GM23338 (cell line): ENCODE measurements around the gene EID1. TPM values are rescaled to one million over a fixed set of nuclear protein-coding genes. Genes with fewer than 3 reads are reported as not detected.
A peak's percentile ranks its signal among the peaks of the same experiment; 100 is the strongest.

ENCODE experiments used
- ATAC-seq: fragments of 200-7000 bp; cut with Tn5 transposase; 3 replicates; pipeline ENCODE4 v1.9.1; 2020
- DNase-seq: peaks from one replicate; pipeline ENCODE4 v3.0.0-alpha.2; 2015; ENCODE audit warnings: low spot score
- H2AFZ ChIP-seq: fragments of 200-600 bp; sonication (generic); 2 replicates; pipeline ENCODE4 v1.8.0; 2016; ENCODE audit warnings: antibody characterized with exemption, mild to moderate bottlenecking, moderate library complexity
- H3F3A ChIP-seq: fragments of 200-600 bp; sonication (generic); replicated peaks from 2 replicates; pipeline ENCODE4 v1.8.0; 2017; ENCODE audit warnings: antibody characterized with exemption, mixed run types, low read depth
- H3K27ac ChIP-seq: fragments of 200-600 bp; sonication (generic); 2 replicates; pipeline ENCODE4 v1.6.1; 2016; ENCODE audit warnings: low read depth
- H3K27me3 ChIP-seq: fragments of 200-600 bp; sonication (generic); 2 replicates; pipeline ENCODE4 v1.8.0; 2016; ENCODE audit warnings: mild to moderate bottlenecking, mixed run types, moderate library complexity; ENCODE audit not compliant: insufficient read depth
- H3K36me3 ChIP-seq: fragments of 200-600 bp; sonication (generic); 2 replicates; pipeline ENCODE4 v1.8.0; 2016; ENCODE audit warnings: mild to moderate bottlenecking; ENCODE audit not compliant: insufficient read depth
- H3K4me1 ChIP-seq: fragments of 200-600 bp; sonication (generic); 2 replicates; pipeline ENCODE4 v1.8.0; 2016; ENCODE audit warnings: mild to moderate bottlenecking, moderate library complexity; ENCODE audit not compliant: insufficient read depth
- H3K4me2 ChIP-seq: fragments of 200-600 bp; sonication (generic); 2 replicates; pipeline ENCODE4 v1.7.1; 2017; ENCODE audit warnings: mixed run types
- H3K4me3 ChIP-seq: fragments of 200-600 bp; sonication (generic); 2 replicates; pipeline ENCODE4 v1.6.1; 2016; ENCODE audit warnings: mixed run types
- H3K79me2 ChIP-seq: fragments of 200-600 bp; sonication (generic); replicated peaks from 2 replicates; pipeline ENCODE4 v1.8.0; 2017; ENCODE audit warnings: mild to moderate bottlenecking; ENCODE audit not compliant: insufficient read depth
- H3K9me2 ChIP-seq: fragments of 200-600 bp; sonication (generic); 2 replicates; pipeline ENCODE4 v1.8.0; 2017; ENCODE audit not compliant: insufficient read depth
- H4K20me1 ChIP-seq: fragments of 200-600 bp; sonication (generic); replicated peaks from 2 replicates; pipeline ENCODE4 v1.8.0; 2017; ENCODE audit warnings: mild to moderate bottlenecking; ENCODE audit not compliant: insufficient read depth
- H3K27ac Mint-ChIP-seq: 2 replicates; pipeline ENCODE4 v1.8.0; 2020; ENCODE audit warnings: inconsistent platforms, mild to moderate bottlenecking, moderate library complexity, mixed read lengths
- H3K27me3 Mint-ChIP-seq: 3 replicates; pipeline ENCODE4 v1.8.0; 2022; ENCODE audit warnings: low read depth, mild to moderate bottlenecking, moderate library complexity, mixed read lengths, inconsistent platforms; ENCODE audit not compliant: insufficient read depth, poor library complexity
- H3K36me3 Mint-ChIP-seq: 3 replicates; pipeline ENCODE4 v1.8.0; 2021; ENCODE audit warnings: low read depth, mild to moderate bottlenecking, inconsistent platforms, moderate library complexity, mixed read lengths
- H3K4me1 Mint-ChIP-seq: 3 replicates; pipeline ENCODE4 v1.8.0; 2020; ENCODE audit warnings: mild to moderate bottlenecking, inconsistent platforms, mixed read lengths
- H3K4me3 Mint-ChIP-seq: 3 replicates; pipeline ENCODE4 v1.8.0; 2021; ENCODE audit warnings: moderate library complexity, mild to moderate bottlenecking, inconsistent platforms, mixed read lengths
- H3K9me3 Mint-ChIP-seq: 3 replicates; pipeline ENCODE4 v1.8.0; 2020; ENCODE audit warnings: moderate library complexity, mild to moderate bottlenecking, inconsistent platforms, mixed read lengths
- CREB1 ChIP-seq: fragments of 250-450 bp; sonication (Bioruptor Pico); IDR thresholded peaks from 2 replicates; pipeline ENCODE4 v1.5.0; 2020; ENCODE audit warnings: low read depth, mild to moderate bottlenecking, moderate library complexity
- JUNB ChIP-seq: IDR thresholded peaks from one replicate; pipeline ENCODE4 v1.6.1; 2016; ENCODE audit warnings: antibody characterized with exemption; ENCODE audit not compliant: unreplicated experiment
- NANOG ChIP-seq: IDR thresholded peaks from 2 replicates; pipeline ENCODE4 v1.6.1; 2016; ENCODE audit warnings: antibody characterized with exemption, borderline replicate concordance
- POLR2AphosphoS5 ChIP-seq: IDR thresholded peaks from 2 replicates; pipeline ENCODE4 v1.6.1; 2016; ENCODE audit warnings: antibody characterized with exemption, low read depth
- ZNF114 ChIP-seq: fragments of 250-450 bp; sonication (Bioruptor Pico); IDR thresholded peaks from 2 replicates; pipeline ENCODE4 v1.5.0; 2020; ENCODE audit warnings: mild to moderate bottlenecking, moderate library complexity
- polyA plus RNA-seq: library from polyadenylated mRNA; unstranded; fragments of >200 nt; fragmentation: Nextera tagmentation; extraction: Ambion mirVana; gene quantifications from 2 replicates; pipeline ENCODE4 v1.2.1, GENCODE V29; 2016
- total RNA-seq: library from RNA; depleted of rRNA; stranded (reverse); fragments of >200 nt; shearing (Covaris generic); gene quantifications from 2 replicates; pipeline ENCODE4 v1.2.3, GENCODE V29; 2014
- TF ChIP-seq, protein P1 (sequence below): fragments of 250-450 bp; sonication (Bioruptor Pico); IDR thresholded peaks from 2 replicates; pipeline ENCODE4 v1.5.0; 2020; ENCODE audit warnings: mild to moderate bottlenecking, moderate library complexity

EID1 gene
- total and polyA plus RNA-seq, 2 experiments from 2014 or later, result 113 to 324 TPM

DNA sequence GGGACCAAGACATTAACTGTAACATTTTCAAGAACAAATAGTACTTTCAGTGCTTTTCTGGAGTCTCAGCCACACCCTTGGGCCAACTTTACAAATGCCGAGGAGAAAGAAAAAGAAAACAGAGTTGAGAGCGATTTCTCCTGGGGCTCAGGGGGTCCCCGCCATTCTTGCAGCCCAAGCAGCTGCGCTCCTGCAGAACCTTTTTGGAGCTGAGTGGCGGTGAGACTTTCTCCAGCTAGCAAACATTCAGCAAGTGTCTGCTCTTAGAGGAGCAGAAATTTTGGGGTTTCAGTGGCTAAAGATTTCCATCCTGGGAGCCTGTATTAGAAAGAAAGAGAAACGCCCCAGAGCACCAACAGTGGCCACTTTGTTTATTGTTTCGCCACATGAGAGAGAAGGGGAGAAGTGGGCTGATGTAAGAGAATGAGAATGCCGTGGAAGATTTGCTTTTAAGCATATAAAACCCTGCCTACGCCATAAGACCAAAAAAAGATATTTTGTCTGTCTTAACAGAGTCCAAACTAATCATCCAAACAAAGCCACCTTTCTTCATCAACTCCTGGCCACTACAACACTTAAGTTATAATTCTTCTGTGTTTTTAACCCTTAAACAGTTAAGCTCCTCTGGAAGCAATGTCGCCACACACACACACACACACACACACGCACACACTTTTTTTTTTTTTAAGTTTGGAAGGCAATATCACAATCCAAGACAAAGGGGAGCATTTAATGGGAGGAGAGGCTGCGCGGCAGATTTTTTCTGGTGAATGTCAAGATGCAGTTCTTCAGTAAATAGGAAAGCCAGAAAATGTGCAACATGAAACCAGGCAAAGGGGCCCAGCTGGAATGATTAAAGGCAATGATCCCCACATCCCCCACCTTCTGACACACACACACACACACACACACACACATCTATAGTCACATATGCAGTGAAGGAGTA lies 19.2 kb downstream of the EID1 start:
- Histone ChIP-seq H3K27me3 (no peaks in the 10 kb centered on the region), H3K4me3 (no peak overlapping the region), H4K20me1 (no peaks in the 10 kb centered on the region), H2AFZ (peak overlapping the region; percentile 90), H3K4me1 (peaks cover 12% of the 10 kb centered on the region), H3K4me2 (peak overlapping the region; percentile 20; the same call in 1 of the 2 replicates), H3K9me2 (no peaks in the 10 kb centered on the region), H3K36me3 (no peaks in the 10 kb centered on the region), H3K79me2 (no peaks in the 10 kb centered on the region), H3F3A (no peaks in the 10 kb centered on the region), H3K27ac (0 out of 2 replicates have a peak overlapping the region, but pooled peaks have one; percentile 28)
- Mint-ChIP-seq H3K4me3 (peak overlapping the region; percentile 24; the same call in 1 of the 3 replicates), H3K27ac (peak overlapping the region; percentile 90), H3K4me1 (peaks cover 18% of the 10 kb centered on the region), H3K36me3 (no peaks in the 10 kb centered on the region), H3K9me3 (no peaks in the 10 kb centered on the region), H3K27me3 (peaks cover 2% of the 10 kb centered on the region)
- ATAC-seq (peak; percentile 78), DNase-seq (peak; percentile 52)
- no peak for TF ChIP-seq CREB1
- TF ChIP-seq POLR2AphosphoS5, result no peak
- TF ChIP-seq, protein P1, sequence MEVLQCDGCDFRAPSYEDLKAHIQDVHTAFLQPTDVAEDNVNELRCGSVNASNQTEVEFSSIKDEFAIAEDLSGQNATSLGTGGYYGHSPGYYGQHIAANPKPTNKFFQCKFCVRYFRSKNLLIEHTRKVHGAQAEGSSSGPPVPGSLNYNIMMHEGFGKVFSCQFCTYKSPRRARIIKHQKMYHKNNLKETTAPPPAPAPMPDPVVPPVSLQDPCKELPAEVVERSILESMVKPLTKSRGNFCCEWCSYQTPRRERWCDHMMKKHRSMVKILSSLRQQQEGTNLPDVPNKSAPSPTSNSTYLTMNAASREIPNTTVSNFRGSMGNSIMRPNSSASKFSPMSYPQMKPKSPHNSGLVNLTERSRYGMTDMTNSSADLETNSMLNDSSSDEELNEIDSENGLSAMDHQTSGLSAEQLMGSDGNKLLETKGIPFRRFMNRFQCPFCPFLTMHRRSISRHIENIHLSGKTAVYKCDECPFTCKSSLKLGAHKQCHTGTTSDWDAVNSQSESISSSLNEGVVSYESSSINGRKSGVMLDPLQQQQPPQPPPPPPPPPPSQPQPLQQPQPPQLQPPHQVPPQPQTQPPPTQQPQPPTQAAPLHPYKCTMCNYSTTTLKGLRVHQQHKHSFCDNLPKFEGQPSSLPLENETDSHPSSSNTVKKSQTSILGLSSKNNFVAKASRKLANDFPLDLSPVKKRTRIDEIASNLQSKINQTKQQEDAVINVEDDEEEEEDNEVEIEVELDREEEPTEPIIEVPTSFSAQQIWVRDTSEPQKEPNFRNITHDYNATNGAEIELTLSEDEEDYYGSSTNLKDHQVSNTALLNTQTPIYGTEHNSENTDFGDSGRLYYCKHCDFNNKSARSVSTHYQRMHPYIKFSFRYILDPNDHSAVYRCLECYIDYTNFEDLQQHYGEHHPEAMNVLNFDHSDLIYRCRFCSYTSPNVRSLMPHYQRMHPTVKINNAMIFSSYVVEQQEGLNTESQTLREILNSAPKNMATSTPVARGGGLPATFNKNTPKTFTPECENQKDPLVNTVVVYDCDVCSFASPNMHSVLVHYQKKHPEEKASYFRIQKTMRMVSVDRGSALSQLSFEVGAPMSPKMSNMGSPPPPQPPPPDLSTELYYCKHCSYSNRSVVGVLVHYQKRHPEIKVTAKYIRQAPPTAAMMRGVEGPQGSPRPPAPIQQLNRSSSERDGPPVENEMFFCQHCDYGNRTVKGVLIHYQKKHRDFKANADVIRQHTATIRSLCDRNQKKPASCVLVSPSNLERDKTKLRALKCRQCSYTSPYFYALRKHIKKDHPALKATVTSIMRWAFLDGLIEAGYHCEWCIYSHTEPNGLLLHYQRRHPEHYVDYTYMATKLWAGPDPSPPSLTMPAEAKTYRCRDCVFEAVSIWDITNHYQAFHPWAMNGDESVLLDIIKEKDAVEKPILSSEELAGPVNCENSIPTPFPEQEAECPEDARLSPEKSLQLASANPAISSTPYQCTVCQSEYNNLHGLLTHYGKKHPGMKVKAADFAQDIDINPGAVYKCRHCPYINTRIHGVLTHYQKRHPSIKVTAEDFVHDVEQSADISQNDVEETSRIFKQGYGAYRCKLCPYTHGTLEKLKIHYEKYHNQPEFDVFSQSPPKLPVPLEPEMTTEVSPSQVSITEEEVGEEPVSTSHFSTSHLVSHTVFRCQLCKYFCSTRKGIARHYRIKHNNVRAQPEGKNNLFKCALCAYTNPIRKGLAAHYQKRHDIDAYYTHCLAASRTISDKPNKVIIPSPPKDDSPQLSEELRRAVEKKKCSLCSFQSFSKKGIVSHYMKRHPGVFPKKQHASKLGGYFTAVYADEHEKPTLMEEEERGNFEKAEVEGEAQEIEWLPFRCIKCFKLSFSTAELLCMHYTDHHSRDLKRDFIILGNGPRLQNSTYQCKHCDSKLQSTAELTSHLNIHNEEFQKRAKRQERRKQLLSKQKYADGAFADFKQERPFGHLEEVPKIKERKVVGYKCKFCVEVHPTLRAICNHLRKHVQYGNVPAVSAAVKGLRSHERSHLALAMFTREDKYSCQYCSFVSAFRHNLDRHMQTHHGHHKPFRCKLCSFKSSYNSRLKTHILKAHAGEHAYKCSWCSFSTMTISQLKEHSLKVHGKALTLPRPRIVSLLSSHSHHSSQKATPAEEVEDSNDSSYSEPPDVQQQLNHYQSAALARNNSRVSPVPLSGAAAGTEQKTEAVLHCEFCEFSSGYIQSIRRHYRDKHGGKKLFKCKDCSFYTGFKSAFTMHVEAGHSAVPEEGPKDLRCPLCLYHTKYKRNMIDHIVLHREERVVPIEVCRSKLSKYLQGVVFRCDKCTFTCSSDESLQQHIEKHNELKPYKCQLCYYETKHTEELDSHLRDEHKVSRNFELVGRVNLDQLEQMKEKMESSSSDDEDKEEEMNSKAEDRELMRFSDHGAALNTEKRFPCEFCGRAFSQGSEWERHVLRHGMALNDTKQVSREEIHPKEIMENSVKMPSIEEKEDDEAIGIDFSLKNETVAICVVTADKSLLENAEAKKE (CRISPR knock-in tag), result no peak
- no peak for TF ChIP-seq ZNF114 (CRISPR knock-in tag)
- no peak for TF ChIP-seq JUNB
- TF ChIP-seq NANOG, result no peak
